HG03103 (cell line): ENCODE results near the gene KRT2.

ENCODE experiments used
- ATAC-seq: cut with Tn5 transposase; IDR thresholded peaks from one replicate; pipeline ENCODE4 v1.9.1; 2021; ENCODE audit warnings: low read depth; ENCODE audit not compliant: unreplicated experiment

Gene KRT2

DNA sequence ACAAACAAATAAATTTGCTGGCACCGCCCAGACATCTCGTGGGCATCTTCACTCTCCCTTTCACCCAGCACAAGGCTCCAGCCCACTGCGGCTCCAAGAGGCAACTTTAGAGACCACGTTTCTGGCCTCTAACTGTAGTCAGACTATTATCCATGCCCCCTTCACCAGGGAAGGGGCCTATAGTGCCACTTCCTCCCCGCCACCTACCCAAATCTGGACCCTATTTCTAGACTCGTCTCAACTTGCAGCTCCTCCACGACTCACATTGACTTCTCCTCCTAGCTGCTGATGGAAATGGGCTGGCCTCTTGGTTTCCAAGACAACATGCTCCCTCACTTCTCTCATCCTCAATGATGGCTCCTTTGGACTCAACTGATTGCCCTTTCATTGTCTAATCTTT, 15.9 kb upstream of the KRT2 start:
- ATAC-seq = no peak

DNA sequence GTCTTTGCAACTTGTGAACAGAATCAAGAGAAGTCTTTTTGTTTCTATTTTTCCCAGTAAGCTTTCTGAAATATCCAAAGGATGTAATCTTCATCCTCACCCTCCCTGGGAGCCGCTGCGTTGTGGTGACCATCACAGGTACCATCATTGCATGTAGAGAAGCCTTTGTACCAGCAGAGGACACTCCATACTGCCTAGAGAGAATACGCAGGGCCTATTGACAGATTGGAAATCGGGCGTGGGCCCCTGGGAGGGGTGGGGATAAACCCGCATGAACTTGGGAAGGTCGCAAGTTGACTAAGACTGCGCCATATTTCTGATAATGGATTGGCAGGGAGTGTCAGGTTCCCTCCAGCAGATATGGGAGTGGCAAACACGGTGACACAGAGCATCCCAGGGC, 15.5 kb upstream of the KRT2 start:
- ATAC-seq = no peak

- ATAC-seq = no peak
Observed at GRCh38 chr12:52666471-52666870, 14.5 kb upstream of the KRT2 start.

GRCh38 chr12:52663420-52663819, 11.4 kb upstream of the KRT2 start:
- ATAC-seq = no peak

DNA sequence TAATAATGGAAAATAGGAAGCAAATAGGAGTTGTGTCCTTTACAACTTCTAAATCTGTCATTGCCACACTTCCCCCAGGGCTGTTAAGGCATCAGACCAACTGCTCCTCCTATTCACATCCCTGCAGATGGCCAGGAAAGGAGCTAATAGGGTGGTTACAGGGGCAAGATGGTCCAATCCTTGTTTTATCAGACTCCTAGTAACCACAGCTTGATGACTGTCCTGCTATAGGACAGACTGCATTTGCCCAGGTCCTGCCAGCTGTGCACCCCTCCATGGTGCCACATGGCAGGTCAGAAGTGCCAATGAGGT, 10.9 kb upstream of the KRT2 start:
- no peak for ATAC-seq

- ATAC-seq = no peak
Observed at GRCh38 chr12:52662093-52662917, 10.3 kb upstream of the KRT2 start.

DNA sequence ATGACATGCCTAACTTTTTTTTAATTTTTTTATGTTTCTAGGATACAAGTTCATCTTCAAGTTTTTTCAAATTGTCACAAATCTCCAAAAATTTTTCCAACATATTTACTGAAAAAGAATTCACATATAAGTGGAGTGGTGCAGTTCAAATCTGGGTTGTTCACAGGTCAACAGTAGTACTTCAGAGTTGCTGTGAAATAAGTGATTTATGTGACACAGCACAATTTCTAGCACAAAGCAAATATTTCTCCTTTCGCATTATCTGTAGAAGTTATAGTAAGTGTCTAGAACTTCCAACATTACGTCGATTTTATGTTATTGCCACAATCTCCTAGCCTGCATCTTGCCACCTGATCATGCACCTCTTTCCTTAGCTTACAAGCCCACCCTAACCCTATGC, 9.7 kb upstream of the KRT2 start:
- ATAC-seq = no peak

- no peak for ATAC-seq
Observed at GRCh38 chr12:52660934-52661499, 9.0 kb upstream of the KRT2 start.

GRCh38 chr12:52659951-52660350, 7.9 kb upstream of the KRT2 start:
- ATAC-seq = no peak

DNA sequence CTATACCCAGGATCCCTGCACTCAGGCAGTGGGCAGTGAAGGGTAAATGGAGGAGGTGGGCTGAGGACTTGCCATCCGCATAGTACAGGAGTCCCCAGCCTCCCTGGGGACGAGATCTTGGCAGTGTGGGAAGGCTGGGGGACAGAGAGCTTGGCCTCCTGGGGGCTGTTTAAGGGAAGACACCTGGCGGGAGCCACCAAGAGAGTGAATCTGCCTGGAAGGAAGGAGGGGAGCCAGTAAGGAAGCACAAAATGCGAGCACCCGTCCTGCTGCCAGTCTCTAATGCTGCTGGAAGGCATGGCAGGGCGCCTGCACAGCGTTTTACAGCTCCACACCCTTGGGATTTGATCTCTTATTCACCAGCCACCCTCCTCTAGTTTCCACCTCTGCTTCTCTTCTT, 7.4 kb upstream of the KRT2 start:
- ATAC-seq = no peak

DNA sequence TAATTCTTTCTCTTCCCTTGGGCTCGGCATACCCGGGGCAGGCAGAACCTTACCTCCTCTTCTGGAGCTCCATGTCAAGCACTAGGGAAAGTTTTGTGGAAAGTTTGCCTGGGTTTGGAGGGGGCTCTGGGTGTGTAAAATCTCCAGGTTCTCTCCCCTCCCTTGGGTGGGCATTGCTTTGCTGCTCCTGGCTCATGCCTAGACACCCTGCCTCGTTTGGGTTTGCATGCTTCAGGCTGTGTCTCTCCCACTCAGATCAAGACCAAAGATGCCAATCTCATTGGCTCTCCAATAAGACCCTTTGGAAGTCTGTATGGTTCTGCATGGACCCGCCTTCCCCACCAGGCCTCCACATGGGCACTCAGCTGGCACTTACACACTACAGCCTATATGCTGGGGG, 6.2 kb upstream of the KRT2 start:
- ATAC-seq = no peak

DNA sequence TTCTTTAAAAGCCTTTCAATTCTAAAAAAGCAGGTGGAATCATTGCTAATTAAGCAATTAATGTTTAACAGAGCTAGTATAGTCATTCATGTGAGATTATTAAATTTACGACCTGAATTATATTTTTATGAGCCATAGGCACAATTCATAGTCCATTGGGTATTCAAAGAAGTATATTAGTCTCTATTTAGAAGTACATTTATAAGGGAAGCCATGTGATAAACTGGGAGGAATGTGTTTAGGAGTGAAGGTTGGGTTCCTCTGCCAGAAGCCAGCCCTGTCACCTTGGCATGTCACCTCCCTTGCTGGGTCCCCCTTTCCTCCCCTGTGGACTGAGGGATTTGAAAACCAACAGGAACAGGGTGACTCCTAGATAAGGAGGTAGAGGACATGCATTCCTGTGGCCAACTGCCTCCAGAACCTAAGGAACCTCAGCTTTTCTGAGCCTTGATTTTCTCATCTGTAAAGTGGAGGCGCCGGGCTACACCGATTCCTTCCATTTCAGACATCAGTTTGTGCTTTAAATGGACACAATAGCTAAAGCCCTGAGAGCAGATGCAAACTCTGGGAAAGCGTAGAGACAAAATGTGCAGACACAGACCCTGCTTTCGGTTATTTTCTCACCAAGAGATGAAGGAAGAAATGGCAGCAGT, 5.4 kb upstream of the KRT2 start:
- no peak for ATAC-seq

DNA sequence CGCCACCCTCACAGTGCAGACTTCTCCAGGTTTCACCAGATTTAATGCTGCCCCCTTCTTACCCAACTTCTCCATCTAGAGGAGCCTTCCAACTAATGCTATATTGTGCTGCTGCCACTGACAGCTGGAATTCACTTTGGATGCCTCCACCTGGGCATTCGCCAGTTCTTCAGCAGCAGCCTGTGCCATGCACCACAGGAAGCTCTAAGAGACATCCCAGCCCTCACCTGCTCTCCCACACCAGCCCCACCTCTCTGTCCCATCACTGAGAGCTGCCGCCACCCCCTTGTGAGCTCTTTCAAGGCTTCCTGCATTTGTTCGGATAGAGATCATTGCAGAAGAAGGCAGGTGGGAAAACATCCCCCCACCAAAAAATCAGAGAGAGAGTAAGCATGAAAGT, 4.6 kb upstream of the KRT2 start:
- no peak for ATAC-seq

DNA sequence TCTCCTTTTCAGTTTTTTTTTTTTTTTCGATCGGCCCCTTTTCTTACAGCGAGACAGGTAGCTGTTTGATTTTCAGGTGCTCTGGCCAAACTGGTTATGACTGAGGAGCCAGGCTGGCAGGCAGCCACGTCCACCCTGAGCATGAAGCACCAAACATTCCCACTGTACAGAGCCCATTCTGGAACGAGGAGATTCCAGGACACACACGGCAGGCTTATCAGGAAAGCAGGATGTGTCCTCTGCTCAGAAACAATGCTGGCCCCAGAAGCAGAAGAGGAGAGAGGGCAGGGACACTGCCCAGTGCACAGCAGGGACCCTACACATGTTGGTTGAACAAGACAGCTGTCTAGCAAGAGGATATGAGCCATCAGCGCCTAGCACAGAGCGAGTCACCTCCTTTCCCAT, 3.7 kb upstream of the KRT2 start:
- ATAC-seq = no peak

- ATAC-seq = no peak
Observed at GRCh38 chr12:52655251-52655650, 3.2 kb upstream of the KRT2 start.

DNA sequence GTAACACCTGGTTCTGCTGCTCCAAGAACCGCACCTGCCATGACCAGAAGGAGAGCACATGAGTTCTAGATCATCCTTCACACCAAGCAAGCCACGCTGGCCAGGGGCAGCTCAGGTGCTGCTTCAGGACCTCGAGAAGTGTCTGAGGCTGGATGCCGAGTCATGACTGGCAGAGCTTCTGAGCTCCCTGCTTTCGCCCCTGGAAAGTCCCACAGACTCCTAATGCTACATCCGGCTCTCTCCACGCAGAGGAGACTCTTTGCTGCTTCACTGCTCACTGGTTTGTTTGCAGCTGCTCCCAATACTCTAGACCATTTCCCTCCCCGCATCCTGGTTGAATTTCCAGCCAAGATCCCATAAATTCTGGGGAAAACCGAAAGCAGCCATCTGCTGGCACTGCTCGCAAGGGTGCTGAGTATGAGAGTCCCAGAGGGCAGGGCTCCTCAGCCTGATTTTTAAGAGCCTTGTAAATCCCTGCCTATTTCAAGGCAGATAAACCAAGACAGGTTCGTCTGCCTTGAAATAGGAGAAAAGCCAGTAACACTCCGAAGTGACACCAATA, 1.4 kb downstream of the KRT2 start:
- no peak for ATAC-seq

GRCh38 chr12:52649066-52649465, 2.9 kb downstream of the KRT2 start:
- no peak for ATAC-seq

- no peak for ATAC-seq
Observed at GRCh38 chr12:52648012-52648550, 3.9 kb downstream of the KRT2 start.

DNA sequence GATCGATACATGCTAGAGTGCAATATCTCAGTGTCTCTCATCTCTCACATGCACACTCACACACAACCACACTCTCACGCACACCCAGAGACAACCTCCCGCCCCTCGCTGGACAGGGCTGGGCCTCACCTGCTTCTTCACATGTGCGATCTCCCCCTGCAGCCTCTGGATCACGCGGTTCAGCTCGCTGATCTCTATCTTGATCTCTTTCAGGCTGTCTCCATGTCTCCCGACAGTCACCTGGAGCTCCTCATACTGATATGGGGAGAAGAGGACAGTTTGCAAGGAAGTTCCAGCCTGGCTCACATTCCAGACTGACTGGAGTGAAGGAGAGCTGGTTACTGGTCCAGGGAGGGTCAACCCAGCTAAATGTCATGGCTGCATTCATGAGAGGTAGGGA, 4.4 kb downstream of the KRT2 start:
- ATAC-seq = no peak

DNA sequence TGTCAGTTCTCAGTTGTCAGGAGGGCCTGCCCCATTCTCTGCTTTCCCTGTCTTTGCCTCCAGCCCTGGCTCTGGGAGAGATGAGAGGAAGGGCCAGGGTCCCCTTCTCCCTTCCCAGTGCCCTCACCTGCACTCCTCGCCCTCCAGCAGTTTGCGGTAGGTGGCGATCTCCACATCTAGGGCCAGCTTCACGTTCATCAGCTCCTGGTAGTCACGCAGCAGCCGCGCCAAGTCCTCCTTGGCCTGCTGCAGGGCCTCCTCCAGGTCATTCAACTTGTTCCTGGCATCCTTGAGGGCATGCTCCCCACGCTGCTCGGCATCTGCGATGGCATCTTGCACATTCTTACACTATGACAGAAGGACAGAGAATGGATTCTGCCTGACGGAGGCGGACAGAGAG, 5.4 kb downstream of the KRT2 start:
- no peak for ATAC-seq

GRCh38 chr12:52645982-52646381, 6.0 kb downstream of the KRT2 start:
- no peak for ATAC-seq
